Hematopoietic multipotent progenitor cell treated with erythropoietin and hydrocortisone succinate and interleukin-3 and kit ligand, for 15 days (in vitro differentiated cells): ENCODE measurements around the gene ANKS1B.
"Not testable (repeated sequence)": the region's sequence is repeated elsewhere in the genome, so short reads cannot be mapped to it uniquely, and the experiment has no call there.

Source experiments
- DNase-seq: peaks from one replicate; pipeline ENCODE4 v3.0.0-alpha.2; 2015; ENCODE audit warnings: low spot score

Gene ANKS1B

DNA sequence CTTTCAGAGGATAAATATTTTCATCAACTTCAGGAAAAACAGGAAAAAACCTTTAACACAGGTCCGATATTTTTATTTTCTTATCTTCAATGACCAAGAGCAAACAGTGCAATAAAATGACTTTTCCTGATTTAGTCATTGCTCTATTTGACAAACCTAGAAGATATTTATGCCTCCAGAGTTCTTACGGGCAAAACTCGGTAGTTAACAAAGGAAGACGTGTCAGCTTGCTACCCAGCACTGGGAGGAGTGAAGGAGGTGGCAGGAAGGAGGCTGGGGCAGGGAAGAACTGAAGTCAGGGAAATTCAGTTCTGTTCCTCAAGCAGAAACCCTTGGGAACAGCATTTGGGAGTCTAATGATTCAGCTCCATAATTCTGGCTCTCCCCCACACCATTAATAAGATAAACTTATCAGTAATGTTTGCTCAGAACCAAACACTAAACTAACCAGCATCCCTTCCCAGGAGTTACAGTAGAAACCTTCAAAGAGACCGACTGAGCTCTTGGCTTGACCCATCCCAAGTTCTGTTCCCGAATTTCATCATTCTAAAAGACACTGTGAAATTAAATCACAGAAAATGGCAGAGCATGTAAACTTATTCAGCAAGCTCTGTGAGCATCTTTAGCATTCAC lies 1176.4 kb downstream of the ANKS1B start:
- no peak for DNase-seq

GRCh38 chr12:98807187-98807586 lies 1177.5 kb downstream of the ANKS1B start:
- DNase-seq = no peak

GRCh38 chr12:98803468-98804209 lies 1181.1 kb downstream of the ANKS1B start:
- DNase-seq = no peak

GRCh38 chr12:98799822-98800221 lies 1184.9 kb downstream of the ANKS1B start:
- no peak for DNase-seq

GRCh38 chr12:98799146-98799810 lies 1185.5 kb downstream of the ANKS1B start:
- no peak for DNase-seq

DNA sequence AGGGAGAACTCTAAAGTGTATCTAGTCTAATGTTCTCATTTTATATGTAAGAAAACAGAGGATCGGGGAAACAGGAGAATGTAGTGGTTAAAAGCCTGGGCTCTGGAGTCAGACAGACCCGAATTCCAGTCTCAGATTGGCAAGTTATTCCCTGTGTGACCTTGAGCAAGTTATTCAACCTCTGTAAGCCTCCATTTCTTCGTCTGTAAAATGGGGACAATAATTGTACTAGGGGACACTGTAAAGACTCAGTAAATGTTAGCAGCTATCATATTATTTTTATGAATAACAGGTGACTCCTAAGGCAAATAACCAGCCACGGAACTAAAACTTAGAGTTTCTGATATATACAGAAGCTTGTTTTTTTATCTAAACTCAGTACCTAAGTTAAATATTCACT lies 1187.5 kb downstream of the ANKS1B start:
- no peak for DNase-seq

DNA sequence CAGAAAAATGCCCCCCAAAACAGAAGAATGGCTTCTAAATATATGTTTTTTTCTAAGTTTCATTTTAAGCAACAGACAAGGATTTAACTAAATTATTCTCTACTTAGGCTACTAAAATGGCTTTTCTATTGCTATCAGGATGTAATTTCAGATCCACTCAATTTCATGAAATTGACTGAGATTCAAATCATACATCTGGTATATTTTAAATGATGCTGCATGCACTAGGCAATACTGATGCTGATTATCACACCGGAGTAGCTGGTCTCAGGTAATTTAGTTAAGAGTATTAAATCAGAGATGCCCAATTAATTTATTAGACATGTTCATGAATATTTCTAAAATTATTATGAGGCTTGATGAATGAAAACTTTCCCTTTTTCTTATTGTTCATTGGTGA lies 1188.0 kb downstream of the ANKS1B start:
- no peak for DNase-seq

DNA sequence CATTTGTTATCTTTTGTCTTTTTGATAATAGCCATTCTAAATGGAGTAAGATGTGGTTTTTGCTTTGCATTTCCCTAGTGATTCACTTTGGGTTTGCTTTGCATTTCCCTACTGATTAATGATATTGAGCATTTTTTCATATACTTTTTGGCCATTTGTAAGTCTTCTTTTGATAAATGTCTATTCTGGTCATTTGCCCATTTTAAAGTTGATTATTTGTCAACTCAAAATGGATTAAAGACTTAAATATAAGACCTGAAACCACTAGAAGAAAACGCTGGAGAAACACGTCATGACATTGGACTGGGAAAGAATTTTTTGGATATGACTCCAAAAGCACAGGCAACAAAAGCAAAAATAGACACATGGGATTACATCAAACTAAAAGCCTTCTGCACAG lies 1191.6 kb downstream of the ANKS1B start:
- DNase-seq = no peak

- DNase-seq = no peak
Measured at GRCh38 chr12:98791406-98791805, 1193.3 kb downstream of the ANKS1B start.

GRCh38 chr12:98788396-98788795 lies 1196.3 kb downstream of the ANKS1B start:
- DNase-seq = no peak

- no peak for DNase-seq
Measured at GRCh38 chr12:98786653-98787052, 1198.1 kb downstream of the ANKS1B start.

GRCh38 chr12:98783420-98783819 lies 1201.3 kb downstream of the ANKS1B start:
- no peak for DNase-seq

DNA sequence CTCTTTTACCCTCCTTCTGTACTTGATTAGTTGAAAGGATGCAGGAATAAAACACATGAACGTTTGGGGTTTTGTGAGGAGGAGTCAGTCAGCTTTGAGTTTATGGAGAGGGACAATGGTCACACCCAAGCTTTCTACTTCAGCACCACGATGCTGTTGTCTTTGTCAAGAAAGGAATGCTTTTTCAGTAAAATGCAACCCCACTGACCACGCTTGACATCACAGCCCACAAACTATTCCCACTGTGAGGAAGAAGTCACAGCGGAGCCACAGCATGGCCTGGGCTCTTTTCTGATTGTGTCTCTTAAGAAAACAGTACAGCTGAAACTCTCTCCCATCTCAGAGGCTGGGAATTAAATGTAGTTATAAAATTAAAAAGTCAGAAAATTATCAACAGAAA lies 1204.5 kb downstream of the ANKS1B start:
- DNase-seq = no peak

- DNase-seq = no peak
Measured at GRCh38 chr12:98772818-98773217, 1211.9 kb downstream of the ANKS1B start.

GRCh38 chr12:98771811-98772752 lies 1212.7 kb downstream of the ANKS1B start:
- DNase-seq = no peak

- no peak for DNase-seq
Measured at GRCh38 chr12:98770230-98770629, 1214.5 kb downstream of the ANKS1B start.

- DNase-seq = no peak
Measured at GRCh38 chr12:98769068-98769467, 1215.7 kb downstream of the ANKS1B start.

DNA sequence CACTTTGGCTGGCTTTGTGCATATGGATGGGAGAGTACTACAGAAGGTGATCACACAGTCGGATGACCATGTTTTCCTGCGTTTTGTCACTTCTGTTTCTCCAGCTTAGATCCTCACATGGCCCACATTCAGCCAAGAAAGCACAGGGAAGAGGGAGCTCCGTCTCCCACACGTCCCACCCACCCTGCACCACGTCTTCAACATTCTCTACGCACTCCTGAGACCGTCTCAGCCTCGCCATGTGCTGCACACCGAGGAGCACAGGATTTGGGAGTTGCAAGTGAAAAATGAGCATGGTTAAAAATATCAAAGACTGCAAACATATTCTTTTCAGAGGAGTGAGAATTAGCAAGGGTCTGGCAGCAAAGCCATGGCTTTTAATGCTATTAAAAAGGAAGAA lies 1217.5 kb downstream of the ANKS1B start:
- no peak for DNase-seq

- DNase-seq = no peak
Measured at GRCh38 chr12:98763656-98764055, 1221.1 kb downstream of the ANKS1B start.

DNA sequence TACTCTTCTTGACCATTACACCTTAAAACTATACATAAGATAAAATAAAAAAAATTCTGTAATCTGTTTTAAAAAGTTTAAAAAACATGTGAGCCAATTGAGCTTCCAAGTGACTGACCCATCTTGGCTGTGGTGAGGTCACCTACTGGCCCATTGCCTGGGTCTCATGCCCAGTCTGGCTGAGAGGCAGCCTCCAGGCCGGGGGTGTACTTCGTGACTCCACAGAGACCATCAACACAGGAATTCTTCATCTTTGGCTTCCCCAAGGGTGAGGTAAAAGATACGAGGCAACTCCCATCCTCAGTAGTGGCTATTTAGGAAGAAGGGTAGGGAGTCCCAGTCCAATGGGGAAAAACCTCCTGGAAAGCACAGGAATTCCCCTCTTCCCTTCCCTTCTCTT lies 1226.4 kb downstream of the ANKS1B start:
- no peak for DNase-seq

DNA sequence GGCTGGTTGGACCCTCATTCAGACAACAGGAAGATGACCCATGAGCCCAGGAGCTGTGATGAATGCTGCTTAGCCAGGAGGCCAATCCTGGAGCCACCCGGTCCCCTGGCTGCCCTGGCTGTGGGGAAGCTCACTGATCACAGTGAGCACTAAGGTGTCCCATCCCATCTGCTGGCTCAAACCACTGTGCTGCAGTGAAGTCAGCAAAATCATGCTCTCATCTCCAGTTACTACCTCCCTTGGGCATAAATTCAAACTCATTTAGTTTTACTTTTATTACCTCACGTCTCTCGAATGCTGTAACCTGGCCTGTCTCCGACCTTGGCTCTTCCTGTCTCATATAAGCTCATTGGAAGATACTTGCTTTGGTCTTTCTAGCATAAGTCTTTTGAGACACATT lies 1227.3 kb downstream of the ANKS1B start:
- no peak for DNase-seq

DNA sequence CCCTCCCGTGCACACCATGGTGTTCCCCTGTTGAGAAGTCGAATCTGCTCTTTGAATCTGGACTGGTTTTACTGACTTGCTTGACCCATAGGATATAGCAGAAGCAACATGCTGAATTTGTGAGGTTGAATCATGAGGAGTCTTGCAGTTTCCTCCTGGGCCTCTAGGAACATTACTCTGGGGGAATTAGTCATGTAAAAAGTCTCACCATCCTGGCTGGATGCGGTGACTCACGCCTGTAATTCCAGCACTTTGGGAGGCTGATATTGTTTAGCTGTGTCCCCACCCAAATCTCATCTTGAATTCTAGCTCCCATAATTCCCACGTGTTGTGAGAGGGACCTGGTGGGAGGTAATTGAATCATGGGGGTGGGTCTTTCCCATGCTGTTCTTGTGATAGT lies 1228.9 kb downstream of the ANKS1B start:
- DNase-seq = not testable (repeated sequence)
